HepG2 (cell line): ENCODE data around the gene BLOC1S4. TPM values are rescaled to one million over a fixed set of nuclear protein-coding genes. Genes with fewer than 3 reads are reported as not detected.

Source experiments
- ATAC-seq: fragments of 200-7000 bp; cut with Tn5 transposase; 3 replicates; pipeline ENCODE4 v1.9.1; 2020; ENCODE audit warnings: mild to moderate bottlenecking, moderate library complexity
- BruUV-seq: library from RNA; stranded (reverse); fragments of 400-500 nt; replicated peaks from 2 replicates; lab custom pipeline; 2021; lab: Mats Ljungman, UMichigan
- CTCF ChIA-PET: fragments of 300-600 bp; formaldehyde crosslinking; extraction: SDS; loops from one replicate; lab custom pipeline; 2021; ENCODE audit warnings: low total read pairs, inconsistent platforms, low intra/inter-chr PET ratio; lab: Yijun Ruan, JAX
- POLR2A ChIA-PET: fragments of 350-600 bp; sonication (Branson Sonifier 250); formaldehyde crosslinking; loops from one replicate; lab custom pipeline; 2020; ENCODE audit warnings: antibody characterized with exemption, inconsistent platforms; lab: Yijun Ruan, JAX
- DNase-seq: peaks from one replicate; pipeline ENCODE4 v3.0.0-alpha.2; 2015; ENCODE audit warnings: low spot score
- FAIRE-seq: peaks from 3 replicates; lab custom pipeline; 2011; peaks lifted over from hg19 to GRCh38; lab: Jason Lieb, UNC
- H2AFZ ChIP-seq: one replicate; pipeline ENCODE4 v1.6.1; 2011; ENCODE audit warnings: low read length, inconsistent platforms
- H3K27ac ChIP-seq: fragments of 300-600 bp; 3 replicates; pipeline ENCODE4 v1.8.0; 2011; ENCODE audit warnings: mixed run types, mild to moderate bottlenecking, mixed read lengths, low read length, inconsistent platforms; ENCODE audit not compliant: insufficient read depth; ENCODE audit errors: extremely low read length
- H3K27me3 ChIP-seq, 2 experiments: fragments of 200-600 bp in 1 of 2; 2 replicates in 1 of 2; 3 replicates in 1 of 2; pipeline versions ENCODE4 v1.6.0 to v1.8.0; 2011; ENCODE audit warnings: low read length in 2 of 2, mild to moderate bottlenecking in 2 of 2, moderate library complexity in 2 of 2, inconsistent platforms in 1 of 2; ENCODE audit not compliant: insufficient read depth in 2 of 2, control insufficient read depth in 1 of 2
- H3K36me3 ChIP-seq, 2 experiments: fragments of 200-600 bp in 1 of 2; replicated peaks in 1 of 2; 2 replicates in 1 of 2; 3 replicates in 1 of 2; pipeline versions ENCODE4 v1.5.1 to v1.8.0; 2011; ENCODE audit warnings: low read length in 2 of 2, inconsistent platforms in 1 of 2; ENCODE audit not compliant: insufficient read depth in 2 of 2, control insufficient read depth in 1 of 2
- H3K4me1 ChIP-seq: 2 replicates; pipeline ENCODE4 v1.5.1; 2012; ENCODE audit warnings: low read length, inconsistent platforms; ENCODE audit not compliant: insufficient read depth
- H3K4me2 ChIP-seq: 2 replicates; pipeline ENCODE4 v1.6.0; 2011; ENCODE audit warnings: low read depth, low read length, inconsistent platforms
- H3K4me3 ChIP-seq, 3 experiments: fragments of 200-600 bp in 1 of 3; sonication (generic), shearing (Covaris generic) in 1 of 3; replicated peaks in 1 of 3; 2 replicates each; pipeline ENCODE4 v1.5.1; 2011 to 2016; ENCODE audit warnings: low read length in 3 of 3, inconsistent platforms in 2 of 3, low read depth in 2 of 3, mild to moderate bottlenecking in 2 of 3, control low read depth in 1 of 3, mixed read lengths in 1 of 3; ENCODE audit not compliant: insufficient read depth in 1 of 3
- H3K79me2 ChIP-seq: one replicate; pipeline ENCODE4 v1.6.1; 2011; ENCODE audit warnings: low read length, inconsistent platforms; ENCODE audit not compliant: insufficient read depth
- H3K9ac ChIP-seq: 2 replicates; pipeline ENCODE4 v1.6.0; 2011; ENCODE audit warnings: mild to moderate bottlenecking, low read depth, low read length, inconsistent platforms; ENCODE audit not compliant: insufficient read depth
- H3K9me3 ChIP-seq: 2 replicates; pipeline ENCODE4 v1.5.1; 2012; ENCODE audit warnings: mild to moderate bottlenecking, low read length
- H4K20me1 ChIP-seq: 2 replicates; pipeline ENCODE4 v1.6.0; 2011; ENCODE audit warnings: inconsistent platforms, mild to moderate bottlenecking, low read length, moderate library complexity; ENCODE audit not compliant: insufficient read depth
- DNMT3B ChIP-seq: conservative IDR thresholded peaks from 2 replicates; pipeline ENCODE4 v1.6.1; 2016; ENCODE audit warnings: missing biosample characterization, control low read depth
- EED ChIP-seq: sonication (generic); formaldehyde crosslinking; IDR thresholded peaks from 2 replicates; pipeline ENCODE4 v1.5.0; 2020; ENCODE audit warnings: mild to moderate bottlenecking, missing genetic modification reagents
- LBX2 ChIP-seq: sonication (generic); formaldehyde crosslinking; IDR thresholded peaks from 2 replicates; pipeline ENCODE4 v1.5.0; 2020; ENCODE audit warnings: missing genetic modification reagents, mild to moderate bottlenecking, borderline replicate concordance
- NR2C2 ChIP-seq: sonication (generic); formaldehyde crosslinking; IDR thresholded peaks from 2 replicates; pipeline ENCODE4 v1.4.0; 2020; ENCODE audit warnings: missing genetic modification reagents, mild to moderate bottlenecking, moderate library complexity, borderline replicate concordance
- POGZ ChIP-seq: sonication (generic); formaldehyde crosslinking; IDR thresholded peaks from 2 replicates; pipeline ENCODE4 v1.4.0; 2020; ENCODE audit warnings: mild to moderate bottlenecking, missing genetic modification reagents
- RBFOX2 ChIP-seq: fragments of 200-400 bp; formaldehyde crosslinking; IDR thresholded peaks from 2 replicates; pipeline ENCODE4 v1.6.1; 2017; ENCODE audit warnings: low read depth, mild to moderate bottlenecking, low read length
- SAP130 ChIP-seq: IDR thresholded peaks from 2 replicates; pipeline ENCODE4 v1.6.1; 2016; ENCODE audit warnings: low read depth
- SSRP1 ChIP-seq: IDR thresholded peaks from 2 replicates; pipeline ENCODE4 v1.6.1; 2016; ENCODE audit warnings: control low read depth
- STAT5B ChIP-seq: sonication (generic); formaldehyde crosslinking; IDR thresholded peaks from 2 replicates; pipeline ENCODE4 v1.4.0; 2020; ENCODE audit warnings: missing genetic modification reagents
- TBP ChIP-seq: sonication (generic); formaldehyde crosslinking; IDR thresholded peaks from 2 replicates; pipeline ENCODE4 v1.5.0; 2020; ENCODE audit warnings: missing genetic modification reagents
- THYN1 ChIP-seq: sonication (generic); formaldehyde crosslinking; IDR thresholded peaks from 2 replicates; pipeline ENCODE4 v1.8.1; 2023; ENCODE audit warnings: low read depth, mild to moderate bottlenecking, moderate library complexity, missing genetic modification reagents, borderline replicate concordance
- ZFAT ChIP-seq: sonication (generic); formaldehyde crosslinking; conservative IDR thresholded peaks from 2 replicates; pipeline ENCODE4 v1.8.1; 2023; ENCODE audit warnings: missing genetic modification reagents, inconsistent platforms
- ZNF263 ChIP-seq: sonication (generic); formaldehyde crosslinking; IDR thresholded peaks from 2 replicates; pipeline ENCODE4 v1.4.0; 2020; ENCODE audit warnings: missing genetic modification reagents
- ZNF460 ChIP-seq: sonication (generic); formaldehyde crosslinking; IDR thresholded peaks from 2 replicates; pipeline ENCODE4 v1.5.1; 2020; ENCODE audit warnings: missing genetic modification reagents, mild to moderate bottlenecking, borderline replicate concordance
- ZNF709 ChIP-seq: sonication (generic); formaldehyde crosslinking; IDR thresholded peaks from 2 replicates; pipeline ENCODE4 v1.5.0; 2020; ENCODE audit warnings: mild to moderate bottlenecking, missing genetic modification reagents
- ZNF780A ChIP-seq: sonication (generic); formaldehyde crosslinking; IDR thresholded peaks from 2 replicates; pipeline ENCODE4 v1.8.0; 2022; ENCODE audit warnings: mild to moderate bottlenecking, missing genetic modification reagents, moderate library complexity
- ZNF839 ChIP-seq: sonication (generic); formaldehyde crosslinking; IDR thresholded peaks from 2 replicates; pipeline ENCODE4 v1.4.0; 2020; ENCODE audit warnings: missing genetic modification reagents, mild to moderate bottlenecking, borderline replicate concordance
- ZSCAN29 ChIP-seq: sonication (generic); formaldehyde crosslinking; conservative IDR thresholded peaks from 2 replicates; pipeline ENCODE4 v1.4.0; 2020; ENCODE audit warnings: mild to moderate bottlenecking, missing genetic modification reagents
- WGBS: methylation state at CpG from one replicate; pipeline ENCODE4 v1.1.6; 2017; ENCODE audit warnings: low lambda C conversion rate; 5-methylcytosine and 5-hydroxymethylcytosine counted together
- in situ Hi-C: cut with HindIII; loops from 2 replicates; pipeline ENCODE4 v1.10.0; 2017; ENCODE audit warnings: low pct_unique_long_range_greater_than_20kb; ENCODE audit not compliant: extremely low pct_ligation_motif_present
- intact Hi-C: fragments of 100-400 bp; cut with micrococcal nuclease; formaldehyde crosslinking; loops from one replicate; pipeline ENCODE4 v1.10.0; 2022; ENCODE audit not compliant: unreplicated experiment
- polyA plus RNA-seq, 8 experiments: library from polyadenylated mRNA; depleted of rRNA in 3 of 8; stranded (reverse) in 7 of 8; unstranded in 1 of 8; fragments of >200 nt; fragmentation: Illumina TruSeq in 4 of 8; extraction: Trizol in 4 of 8; gene quantifications; 2 replicates each; pipeline versions ENCODE4 v1.2.1 to v1.2.3, GENCODE V29; 2011 to 2016; ENCODE audit warnings: low read depth in 4 of 8, missing spikeins in 1 of 8, mixed read lengths in 1 of 8; ENCODE audit not compliant: insufficient read depth in 1 of 8
- total RNA-seq, 5 experiments: library from RNA; depleted of rRNA; stranded (reverse); fragments of >200 nt; fragmentation: Illumina TruSeq; extraction: Trizol; gene quantifications; 2 replicates each; pipeline ENCODE4 v1.2.3, GENCODE V29; 2016; ENCODE audit warnings: low read depth in 1 of 5
- TF ChIP-seq, protein P1 (sequence below): sonication (generic); formaldehyde crosslinking; IDR thresholded peaks from 2 replicates; pipeline ENCODE4 v1.4.0; 2020; ENCODE audit warnings: missing genetic modification reagents
- TF ChIP-seq, protein P2 (sequence below): fragments of 450-650 bp; IDR thresholded peaks from 2 replicates; pipeline ENCODE4 v1.6.1; 2016

Gene BLOC1S4
- total and polyA plus RNA-seq, 2 of the 13 experiments (the other 11 are each of a cell fraction or from before 2014, with no cell fraction given) = 15.5 to 20.9 TPM

DNA sequence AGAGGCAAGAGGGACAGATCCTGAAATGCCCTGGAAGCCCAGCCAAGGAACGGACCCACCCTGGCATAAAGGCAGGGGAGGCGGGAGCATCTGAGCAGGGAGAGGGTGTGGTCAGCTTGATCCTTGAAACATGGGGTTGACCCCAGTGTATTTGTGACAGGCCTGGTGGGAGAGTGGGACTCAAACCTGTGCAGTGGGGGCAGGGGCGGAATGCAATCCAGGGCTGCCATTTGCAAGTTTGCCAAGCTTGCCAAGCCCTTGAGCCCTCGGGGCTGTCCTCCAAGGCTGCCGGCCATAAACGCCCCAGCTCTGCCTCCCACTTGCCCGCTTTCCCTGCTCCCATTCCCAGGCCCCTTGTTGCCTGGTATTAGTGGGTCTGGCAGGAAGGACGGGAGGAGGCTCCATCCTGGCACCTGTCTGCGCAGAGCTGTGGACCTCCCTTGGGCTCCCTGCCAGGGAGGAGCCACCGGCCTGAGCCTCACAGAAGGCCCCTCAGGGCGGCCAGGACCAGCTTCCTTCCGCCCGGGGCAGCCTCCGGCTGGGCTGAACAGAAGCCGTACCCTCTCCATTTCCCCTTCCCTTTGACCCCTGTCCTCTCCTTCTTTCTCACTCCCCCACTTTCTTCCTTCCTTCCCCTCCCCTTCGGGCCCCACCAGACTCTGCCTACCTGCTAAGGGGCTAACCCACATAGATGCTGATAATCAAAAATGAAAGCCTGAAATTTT is 21.6 kb upstream of the BLOC1S4 start:
- BruUV-seq = TSS peak; percentile 79
- Histone ChIP-seq H3K9me3 (no peaks in the 10 kb centered on the region), H3K4me2 (peak overlapping the region; percentile 93), H3K4me1 (peaks cover 69% of the 10 kb centered on the region), H3K4me3 (peak overlapping the region; percentile 82 to 96 (median 83)), H3K27ac (peak overlapping the region; percentile 81), H3K36me3 (peaks cover 4 to 12% of the 10 kb centered on the region in 2 experiments; a peak in 2 of 5 replicates), H2AFZ (no peak overlapping the region), H3K27me3 (no peaks in the 10 kb centered on the region; a peak in 1 of 5 replicates), H3K79me2 (peaks cover 39% of the 10 kb centered on the region), H4K20me1 (peaks cover 10% of the 10 kb centered on the region; the same call in 1 of the 2 replicates), H3K9ac (peak overlapping the region; percentile 91)
- ChIA-PET CTCF (no interaction called here), POLR2A (interaction anchor here (0.7 to 4.6 kb wide), 17 partner anchors 11 to 348 kb away, joined by 3 to 65 read pairs (median 9); partner anchors contain the start of genes BLOC1S4, MRFAP1, MRFAP1L1 and TBC1D14)
- intact Hi-C loops = no loop called here
- DNase-seq (no peak), FAIRE-seq (no peak), ATAC-seq (no peak)
- in situ Hi-C loops = no loop called here
- WGBS = 5% methylated on average over 11 of the region's 16 CpGs
- TF ChIP-seq, protein P1, sequence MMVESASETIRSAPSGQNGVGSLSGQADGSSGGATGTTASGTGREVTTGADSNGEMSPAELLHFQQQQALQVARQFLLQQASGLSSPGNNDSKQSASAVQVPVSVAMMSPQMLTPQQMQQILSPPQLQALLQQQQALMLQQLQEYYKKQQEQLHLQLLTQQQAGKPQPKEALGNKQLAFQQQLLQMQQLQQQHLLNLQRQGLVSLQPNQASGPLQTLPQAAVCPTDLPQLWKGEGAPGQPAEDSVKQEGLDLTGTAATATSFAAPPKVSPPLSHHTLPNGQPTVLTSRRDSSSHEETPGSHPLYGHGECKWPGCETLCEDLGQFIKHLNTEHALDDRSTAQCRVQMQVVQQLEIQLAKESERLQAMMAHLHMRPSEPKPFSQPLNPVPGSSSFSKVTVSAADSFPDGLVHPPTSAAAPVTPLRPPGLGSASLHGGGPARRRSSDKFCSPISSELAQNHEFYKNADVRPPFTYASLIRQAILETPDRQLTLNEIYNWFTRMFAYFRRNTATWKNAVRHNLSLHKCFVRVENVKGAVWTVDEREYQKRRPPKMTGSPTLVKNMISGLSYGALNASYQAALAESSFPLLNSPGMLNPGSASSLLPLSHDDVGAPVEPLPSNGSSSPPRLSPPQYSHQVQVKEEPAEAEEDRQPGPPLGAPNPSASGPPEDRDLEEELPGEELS = no peak
- TF ChIP-seq ZNF263 (CRISPR knock-in tag) = peak; percentile 71
- no peak for TF ChIP-seq DNMT3B (CRISPR knock-in tag)
- TF ChIP-seq ZNF839 (CRISPR knock-in tag) = no peak
- no peak for TF ChIP-seq ZNF709 (CRISPR knock-in tag)
- no peak for TF ChIP-seq TBP
- TF ChIP-seq NR2C2 (CRISPR knock-in tag) = no peak; the same call in 1 of the 2 replicates
- no peak for TF ChIP-seq ZNF780A (CRISPR knock-in tag)
- TF ChIP-seq, protein P2, sequence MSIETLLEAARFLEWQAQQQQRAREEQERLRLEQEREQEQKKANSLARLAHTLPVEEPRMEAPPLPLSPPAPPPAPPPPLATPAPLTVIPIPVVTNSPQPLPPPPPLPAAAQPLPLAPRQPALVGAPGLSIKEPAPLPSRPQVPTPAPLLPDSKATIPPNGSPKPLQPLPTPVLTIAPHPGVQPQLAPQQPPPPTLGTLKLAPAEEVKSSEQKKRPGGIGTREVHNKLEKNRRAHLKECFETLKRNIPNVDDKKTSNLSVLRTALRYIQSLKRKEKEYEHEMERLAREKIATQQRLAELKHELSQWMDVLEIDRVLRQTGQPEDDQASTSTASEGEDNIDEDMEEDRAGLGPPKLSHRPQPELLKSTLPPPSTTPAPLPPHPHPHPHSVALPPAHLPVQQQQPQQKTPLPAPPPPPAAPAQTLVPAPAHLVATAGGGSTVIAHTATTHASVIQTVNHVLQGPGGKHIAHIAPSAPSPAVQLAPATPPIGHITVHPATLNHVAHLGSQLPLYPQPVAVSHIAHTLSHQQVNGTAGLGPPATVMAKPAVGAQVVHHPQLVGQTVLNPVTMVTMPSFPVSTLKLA = no peak
- peak; percentile 16; the same call in 1 of the 2 replicates for TF ChIP-seq ZNF460
- TF ChIP-seq EED (CRISPR knock-in tag) = peak; percentile 6; the same call in 1 of the 2 replicates
- no peak for TF ChIP-seq SAP130 (CRISPR knock-in tag)
- no peak for TF ChIP-seq ZFAT
- no peak for TF ChIP-seq THYN1 (CRISPR knock-in tag)
- TF ChIP-seq POGZ (CRISPR knock-in tag) = no peak
- TF ChIP-seq LBX2 (CRISPR knock-in tag) = no peak
- no peak; the same call in none of the 2 replicates for TF ChIP-seq SSRP1
- peak; percentile 73 for TF ChIP-seq RBFOX2
- TF ChIP-seq STAT5B (CRISPR knock-in tag) = no peak
- no peak for TF ChIP-seq ZSCAN29 (CRISPR knock-in tag)
